Gastroesophageal sphincter (tissue), 3 donors: Measurements from ENCODE around the gene GAB4.
"Not testable (repeated sequence)": the region's sequence is repeated elsewhere in the genome, so short reads cannot be mapped to it uniquely, and the experiment has no call there.

Experiments
- EP300 ChIP-seq: sonication (generic); formaldehyde crosslinking; IDR thresholded peaks from one replicate; pipeline ENCODE4 v1.6.1; 2017; ENCODE audit warnings: antibody characterized with exemption, mild to moderate bottlenecking
- POLR2A ChIP-seq, 2 donors: fragments of 450-650 bp; IDR thresholded peaks; one replicate each; pipeline ENCODE4 v1.6.1; 2017; ENCODE audit warnings: antibody characterized with exemption in 2 of 2, mild to moderate bottlenecking in 2 of 2, moderate library complexity in 1 of 2
- TF ChIP-seq, protein P1 (sequence below), 4 experiments: fragments of 200-600 bp in 2 of 4; fragments of 450-650 bp in 2 of 4; sonication (generic) in 1 of 4; IDR thresholded peaks; one replicate each; pipeline ENCODE4 v1.5.1; 2017 to 2019; ENCODE audit warnings: antibody characterized with exemption in 4 of 4, mild to moderate bottlenecking in 2 of 4, moderate library complexity in 2 of 4

DNA sequence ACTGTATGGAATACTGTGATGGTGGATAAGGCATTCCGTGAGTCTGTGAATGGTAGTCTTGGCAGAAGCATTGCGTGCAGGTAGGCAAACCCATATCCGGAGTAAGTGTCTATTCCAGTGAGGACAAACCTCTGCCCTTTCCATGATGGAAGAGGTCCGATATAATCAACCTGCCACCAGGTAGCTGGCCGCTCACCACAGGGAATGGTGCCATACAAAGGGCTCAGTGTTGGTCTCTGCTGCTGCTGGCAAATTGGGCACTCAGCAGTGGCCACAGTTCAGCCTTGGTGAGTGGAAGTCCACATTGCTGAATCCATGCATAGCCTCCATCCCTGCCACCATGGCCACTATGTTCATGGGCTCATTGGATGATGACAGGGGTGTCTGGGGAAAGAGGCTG is 70.8 kb downstream of the GAB4 start:
- TF ChIP-seq, protein P1, sequence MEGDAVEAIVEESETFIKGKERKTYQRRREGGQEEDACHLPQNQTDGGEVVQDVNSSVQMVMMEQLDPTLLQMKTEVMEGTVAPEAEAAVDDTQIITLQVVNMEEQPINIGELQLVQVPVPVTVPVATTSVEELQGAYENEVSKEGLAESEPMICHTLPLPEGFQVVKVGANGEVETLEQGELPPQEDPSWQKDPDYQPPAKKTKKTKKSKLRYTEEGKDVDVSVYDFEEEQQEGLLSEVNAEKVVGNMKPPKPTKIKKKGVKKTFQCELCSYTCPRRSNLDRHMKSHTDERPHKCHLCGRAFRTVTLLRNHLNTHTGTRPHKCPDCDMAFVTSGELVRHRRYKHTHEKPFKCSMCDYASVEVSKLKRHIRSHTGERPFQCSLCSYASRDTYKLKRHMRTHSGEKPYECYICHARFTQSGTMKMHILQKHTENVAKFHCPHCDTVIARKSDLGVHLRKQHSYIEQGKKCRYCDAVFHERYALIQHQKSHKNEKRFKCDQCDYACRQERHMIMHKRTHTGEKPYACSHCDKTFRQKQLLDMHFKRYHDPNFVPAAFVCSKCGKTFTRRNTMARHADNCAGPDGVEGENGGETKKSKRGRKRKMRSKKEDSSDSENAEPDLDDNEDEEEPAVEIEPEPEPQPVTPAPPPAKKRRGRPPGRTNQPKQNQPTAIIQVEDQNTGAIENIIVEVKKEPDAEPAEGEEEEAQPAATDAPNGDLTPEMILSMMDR (IDR thresholded peaks at IDR 0.05) = not testable (repeated sequence)
- TF ChIP-seq POLR2A (IDR thresholded peaks at IDR 0.05); EP300: not testable (repeated sequence)
